Stimulated activated CD8-positive, alpha-beta memory T cell treated with anti-CD3 and anti-CD28 coated beads, Interleukin-15, amount 100 ng/mL, for 48 hours (primary cell): ENCODE measurements around the gene TRIM31.
A peak's percentile ranks its signal among the peaks of the same experiment; 100 is the strongest.

ENCODE experiments used
- DNase-seq, 2 donors: peaks; one replicate each; pipeline ENCODE4 v3.0.0-alpha.2; 2020; ENCODE audit warnings: low read depth in 2 of 2

The TRIM31 gene

DNA sequence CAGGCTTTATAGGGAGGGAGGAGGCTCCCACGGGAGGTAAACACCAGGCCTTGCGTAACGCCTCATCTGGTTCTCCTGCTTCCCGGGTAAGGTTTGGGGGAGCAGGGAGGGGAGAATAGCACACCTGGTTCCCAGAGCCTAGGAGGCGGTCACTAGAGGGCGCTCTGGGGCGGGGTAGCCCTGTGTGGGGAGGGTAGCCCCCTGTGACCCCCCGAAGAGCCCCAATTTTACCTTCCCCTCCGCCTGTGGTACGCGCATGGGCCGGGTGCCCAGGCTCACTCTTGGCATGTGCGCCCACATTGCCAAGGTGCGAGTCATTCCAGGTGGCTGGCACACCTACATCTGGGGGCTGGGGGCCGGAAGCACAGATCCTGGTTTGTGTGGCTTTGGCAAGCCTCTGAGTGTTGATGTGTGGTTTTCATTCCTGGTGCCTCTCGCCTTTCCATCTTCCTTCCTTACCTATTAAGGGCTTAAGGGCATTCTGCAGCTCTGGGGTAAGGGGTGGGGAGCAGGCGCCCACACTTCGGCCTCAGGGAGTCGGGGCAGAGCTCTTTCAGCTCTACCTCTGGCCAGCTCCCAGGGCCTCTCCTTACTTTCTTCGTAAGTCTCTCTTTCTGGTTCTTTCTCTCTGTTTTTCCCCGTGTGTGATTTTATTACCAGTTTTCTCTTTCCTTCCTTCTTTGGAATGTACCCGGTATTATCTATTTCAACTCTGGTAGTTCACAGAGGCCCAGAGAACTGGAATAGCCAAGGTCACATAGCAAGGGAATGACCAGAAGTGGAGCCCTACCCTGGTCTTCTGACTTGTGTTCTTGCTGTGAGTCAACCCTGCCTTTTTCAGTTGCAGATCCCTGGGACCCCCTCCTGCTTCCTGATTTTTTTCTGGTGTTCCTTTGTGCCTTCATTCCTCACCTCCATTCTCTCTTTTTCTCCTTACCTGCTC lies 36.8 kb downstream of the TRIM31 start:
- no peak for DNase-seq

DNA sequence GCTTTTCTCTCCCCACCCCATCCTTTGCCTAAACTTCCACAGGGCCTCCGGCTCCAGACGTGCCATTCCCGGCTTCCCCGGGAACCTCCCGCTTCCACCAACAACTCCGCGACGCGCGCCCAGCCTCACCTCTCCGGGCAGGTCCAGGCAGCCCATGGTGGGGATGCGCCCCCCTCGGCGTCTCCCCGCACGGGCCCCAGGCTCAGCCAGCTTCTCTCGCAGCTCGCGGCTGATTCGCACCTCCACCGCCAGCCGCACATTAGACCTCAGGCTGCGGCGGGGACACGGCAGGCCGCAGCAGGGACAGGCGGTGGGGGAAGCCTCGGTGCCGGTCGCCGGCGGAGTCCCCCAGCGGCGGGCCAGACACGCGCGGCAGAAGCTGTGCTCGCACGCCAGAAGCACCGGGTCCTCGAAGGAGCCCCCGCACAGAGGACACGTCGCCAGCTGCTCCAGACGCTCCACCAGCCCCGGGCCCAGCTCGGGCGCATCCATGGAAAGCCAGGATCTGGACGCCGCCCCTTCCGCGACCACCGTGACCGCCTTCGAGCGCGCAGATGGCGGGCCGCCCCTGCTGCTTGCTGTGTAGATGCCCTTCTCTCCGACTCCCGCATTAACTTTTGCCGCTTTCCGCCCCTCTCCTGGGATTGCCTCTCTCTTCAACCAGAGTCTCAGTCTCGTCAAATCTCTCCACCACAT lies 37.6 kb downstream of the TRIM31 start, which contains the start of gene RNF39:
Gene RNF39 (minus strand): TSS at position 676 of the 696 bp plus-strand sequence. CDS start 184 bp downstream, at position 492.
- DNase-seq = no peak

DNA sequence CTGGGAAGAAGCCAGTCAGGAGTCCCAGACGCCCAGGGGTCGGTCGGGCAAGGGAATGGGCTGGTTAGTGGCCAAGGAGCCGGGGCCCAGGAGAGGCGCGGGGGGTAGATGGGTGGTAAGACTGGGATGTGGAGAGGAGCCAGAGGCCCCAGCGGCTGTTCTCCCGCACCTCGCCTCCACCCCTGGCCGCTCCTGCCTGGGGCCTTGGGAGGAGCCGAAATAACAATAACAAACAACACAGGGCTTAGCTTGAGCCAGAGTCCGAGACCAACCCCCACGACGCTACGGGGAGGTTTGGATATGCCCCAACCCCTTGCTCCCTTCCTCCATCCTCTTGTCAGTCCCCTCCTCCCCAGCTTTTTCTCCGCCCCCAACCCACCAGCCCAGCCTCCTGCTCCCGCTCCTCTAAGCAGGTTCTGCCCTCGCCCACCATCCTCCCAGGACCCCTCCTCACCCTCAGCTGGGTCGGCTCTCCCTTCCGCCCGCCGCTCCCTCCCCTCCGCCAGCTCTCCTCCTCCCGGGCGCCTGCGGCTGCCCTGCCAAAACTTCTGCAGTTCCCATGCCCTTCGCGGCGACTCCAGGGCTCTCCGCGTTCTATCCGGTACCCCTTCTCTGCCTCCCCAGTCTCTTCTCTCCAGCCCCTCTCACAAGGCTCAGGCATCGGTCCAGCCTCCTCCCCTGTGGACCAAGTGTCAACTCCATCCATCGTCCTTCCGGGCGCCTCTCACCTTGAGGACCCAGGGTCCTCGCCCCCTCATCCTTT lies 38.4 kb downstream of the TRIM31 start:
- DNase-seq = no peak

DNA sequence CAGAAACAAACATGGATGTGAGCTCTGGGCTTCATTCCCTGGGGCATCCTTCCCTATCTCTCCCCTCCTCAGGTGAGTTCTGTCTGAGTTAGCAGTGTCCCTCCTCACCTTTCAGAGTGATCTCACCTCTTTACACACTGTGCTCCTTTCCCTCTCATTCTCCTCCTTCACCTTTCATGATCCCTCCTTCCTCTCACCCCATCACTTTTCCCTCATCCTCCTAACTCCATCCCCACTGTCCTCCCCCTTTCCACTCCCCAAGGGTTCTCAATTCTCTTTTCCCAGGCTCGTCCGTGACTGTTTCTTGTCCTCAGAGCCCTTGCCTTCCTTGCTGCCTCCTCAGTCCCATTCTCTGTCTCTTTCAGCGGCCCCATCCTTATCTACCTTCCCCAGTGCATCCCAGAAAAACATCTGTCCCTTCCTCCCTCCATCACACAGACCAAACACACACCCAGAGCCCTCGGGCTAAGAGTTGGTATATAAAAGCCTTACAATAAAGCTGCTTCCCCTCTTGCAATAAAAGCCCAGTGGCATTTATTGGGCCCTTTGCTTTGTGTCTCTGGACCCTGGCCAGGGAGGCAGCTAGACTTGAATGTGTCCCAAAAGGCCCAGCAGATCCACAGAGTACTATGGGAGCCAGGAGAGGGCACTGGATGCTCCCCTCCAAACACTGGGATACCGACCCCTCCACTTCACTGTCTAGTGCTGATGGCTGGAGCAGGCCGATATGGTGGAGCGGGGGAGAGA lies 39.2 kb downstream of the TRIM31 start:
- no peak for DNase-seq

DNA sequence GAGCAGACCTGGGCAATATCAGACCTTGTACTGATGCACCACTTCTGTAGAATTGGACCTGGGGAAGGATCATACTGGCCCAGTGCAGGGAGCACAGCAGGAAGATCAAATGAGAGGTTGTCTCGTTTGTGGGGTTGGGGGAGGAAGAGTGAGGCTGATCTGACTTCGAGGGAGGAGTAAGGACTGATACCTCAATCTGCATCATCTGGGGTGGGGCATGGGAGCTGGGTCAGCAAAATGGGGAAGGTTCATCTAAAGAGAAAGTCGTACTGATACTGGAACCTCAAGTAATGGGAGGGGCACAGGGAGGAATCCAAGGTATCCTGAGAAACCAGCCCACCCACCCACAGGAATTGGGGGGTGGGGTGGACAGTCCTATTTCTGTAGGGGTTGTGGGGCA lies 41.0 kb downstream of the TRIM31 start:
- DNase-seq = no peak

DNA sequence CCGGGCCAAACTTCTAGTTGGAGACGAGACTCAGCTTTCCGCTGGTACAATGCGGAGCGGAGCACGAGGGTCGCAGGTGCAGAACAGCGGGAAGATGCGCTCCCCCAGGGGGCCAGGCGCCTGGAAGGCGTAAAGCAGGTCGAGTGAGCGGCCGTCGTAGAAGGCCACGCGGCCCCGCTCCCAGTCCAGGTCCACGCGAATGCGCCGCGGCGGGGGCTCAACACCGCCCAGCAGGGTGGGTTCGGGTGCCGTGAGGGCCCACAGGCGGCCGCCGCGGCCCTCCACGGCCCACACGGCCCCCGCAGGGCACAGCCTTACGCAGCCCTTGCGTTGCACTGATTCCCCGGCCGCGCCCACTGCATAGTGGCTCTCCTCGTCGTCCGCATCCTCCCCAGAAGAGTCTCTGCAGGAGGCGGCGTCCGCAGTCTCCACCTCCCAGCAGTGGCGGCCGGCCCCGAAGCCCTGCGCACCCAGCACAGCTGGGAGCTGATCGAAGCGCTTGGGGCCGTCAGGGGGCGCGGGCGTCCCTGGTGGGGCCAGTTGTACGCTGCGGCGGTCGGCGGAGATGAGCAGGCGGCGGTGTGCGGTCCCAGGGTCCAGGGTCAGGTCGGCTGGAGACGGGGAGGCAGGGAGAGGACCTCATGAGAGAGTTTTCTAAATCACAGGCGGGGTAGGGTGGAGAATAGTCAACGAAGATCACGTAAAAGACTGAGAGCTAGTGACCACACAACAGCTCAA lies 41.6 kb downstream of the TRIM31 start:
- DNase-seq = no peak

DNA sequence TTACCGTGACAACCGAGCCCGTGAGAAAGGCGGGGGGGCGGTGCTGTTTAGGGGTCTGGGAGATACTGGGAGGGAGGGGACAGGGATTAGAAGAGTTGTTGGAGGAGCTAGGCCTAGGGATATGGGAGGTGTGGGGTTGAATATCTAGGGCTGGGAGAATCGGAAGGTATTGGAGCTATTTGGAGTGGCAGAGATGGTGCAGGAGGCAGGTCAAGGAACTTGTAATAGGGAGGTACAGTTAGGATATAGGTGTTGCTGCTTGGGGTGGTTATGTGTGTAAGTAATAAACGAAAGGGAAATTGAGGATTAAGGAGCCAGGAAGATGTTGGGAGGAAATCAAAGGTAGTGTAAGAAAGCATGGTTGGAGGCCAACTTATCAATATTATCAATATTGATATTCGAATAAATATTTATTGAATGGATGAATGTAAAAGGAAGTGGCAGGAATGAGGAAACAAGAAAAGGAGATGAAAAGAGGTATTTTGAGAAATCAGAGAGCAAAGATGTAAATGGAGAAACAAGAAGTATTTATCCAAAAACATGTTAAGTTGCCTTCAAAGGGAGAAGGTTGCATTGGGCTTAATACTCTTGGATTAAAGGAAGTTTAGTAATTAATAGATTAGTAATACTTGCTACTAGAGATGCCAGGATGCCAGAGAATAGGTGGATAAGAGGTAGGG lies 45.3 kb downstream of the TRIM31 start:
- DNase-seq = no peak

DNA sequence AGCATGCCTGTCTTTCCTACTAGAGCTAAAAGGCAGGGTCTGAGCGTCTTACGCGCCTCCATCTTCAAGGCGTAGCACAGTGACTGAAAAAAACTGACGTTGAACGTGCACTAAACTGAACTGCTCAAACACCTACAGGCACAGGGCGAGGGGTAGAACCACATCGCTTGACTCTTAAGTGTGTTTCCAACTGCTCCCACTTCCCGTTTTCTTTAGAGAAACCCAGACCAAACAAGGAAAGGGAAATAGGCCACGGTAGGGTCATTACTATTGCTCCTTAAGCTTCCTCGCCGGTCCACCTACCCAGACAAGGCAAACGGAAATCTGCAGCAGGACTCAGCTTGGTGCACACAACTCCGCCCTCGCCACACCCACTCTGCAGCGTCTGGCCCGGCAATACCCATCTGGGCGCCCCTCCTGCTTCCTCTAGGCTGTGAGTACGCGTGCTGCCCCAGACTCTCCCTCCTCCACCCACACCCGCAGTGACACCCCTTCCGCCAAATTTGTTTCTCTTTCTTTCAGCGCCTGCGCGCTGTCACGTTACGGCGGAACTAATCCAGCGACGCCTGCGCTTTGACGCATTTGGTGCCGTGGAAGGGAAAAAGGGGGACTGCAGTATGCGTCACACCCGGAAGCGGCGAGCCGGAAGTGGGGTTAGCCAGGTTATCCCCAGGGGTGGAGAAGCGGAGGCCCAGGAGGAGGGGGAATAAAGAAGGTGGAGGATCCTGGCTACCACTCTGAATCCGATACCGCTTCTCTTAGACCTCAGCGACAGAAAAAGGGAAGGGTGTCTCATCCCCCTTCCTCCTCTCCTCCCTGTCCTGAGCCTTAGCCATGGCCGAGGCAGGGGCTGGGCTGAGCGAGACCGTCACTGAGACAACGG lies 46.1 kb downstream of the TRIM31 start, which contains the start of gene PPP1R11:
Gene PPP1R11 (plus strand): TSS at position 622 of the 883 bp plus-strand sequence. CDS start 213 bp downstream, at position 835.
- peak; percentile 95 to 98 for DNase-seq

DNA sequence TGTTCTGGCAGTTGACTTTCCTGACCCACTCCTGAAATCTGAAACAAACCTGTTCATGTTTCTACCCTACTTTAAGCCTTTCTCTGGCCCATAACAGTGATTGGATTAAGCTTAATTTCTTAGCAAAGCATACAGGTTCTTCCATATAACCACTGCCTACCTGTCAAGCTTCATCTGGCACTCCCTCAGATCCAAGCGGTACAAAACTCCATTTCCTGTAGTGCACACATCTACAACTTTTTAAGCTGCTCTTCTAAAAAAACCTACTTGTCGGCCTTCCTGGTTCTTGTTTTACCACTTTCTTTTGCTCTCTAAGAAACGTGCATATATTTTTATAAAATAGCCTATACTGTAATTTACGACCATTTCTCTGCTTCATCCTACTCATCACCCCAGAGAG lies 46.8 kb downstream of the TRIM31 start:
- DNase-seq = no peak

DNA sequence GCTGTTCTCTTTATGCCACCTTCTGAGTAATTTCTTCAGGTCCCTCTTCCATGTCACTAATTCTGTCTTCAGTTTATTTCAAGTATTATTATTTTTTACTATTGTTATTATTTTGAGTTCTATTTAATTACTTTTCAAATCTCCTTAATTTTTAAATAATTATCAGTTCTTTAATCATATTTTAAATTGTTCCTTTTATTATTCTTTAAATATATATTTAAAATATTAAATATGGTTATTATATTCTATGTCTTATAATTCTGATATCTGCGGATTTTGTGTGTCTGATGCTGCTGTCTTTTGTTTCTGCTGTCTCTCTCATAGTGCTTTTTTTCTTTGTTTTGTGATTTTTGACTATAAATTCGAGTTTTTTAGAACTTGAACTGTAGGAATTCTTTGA lies 49.6 kb downstream of the TRIM31 start:
- DNase-seq = no peak

DNA sequence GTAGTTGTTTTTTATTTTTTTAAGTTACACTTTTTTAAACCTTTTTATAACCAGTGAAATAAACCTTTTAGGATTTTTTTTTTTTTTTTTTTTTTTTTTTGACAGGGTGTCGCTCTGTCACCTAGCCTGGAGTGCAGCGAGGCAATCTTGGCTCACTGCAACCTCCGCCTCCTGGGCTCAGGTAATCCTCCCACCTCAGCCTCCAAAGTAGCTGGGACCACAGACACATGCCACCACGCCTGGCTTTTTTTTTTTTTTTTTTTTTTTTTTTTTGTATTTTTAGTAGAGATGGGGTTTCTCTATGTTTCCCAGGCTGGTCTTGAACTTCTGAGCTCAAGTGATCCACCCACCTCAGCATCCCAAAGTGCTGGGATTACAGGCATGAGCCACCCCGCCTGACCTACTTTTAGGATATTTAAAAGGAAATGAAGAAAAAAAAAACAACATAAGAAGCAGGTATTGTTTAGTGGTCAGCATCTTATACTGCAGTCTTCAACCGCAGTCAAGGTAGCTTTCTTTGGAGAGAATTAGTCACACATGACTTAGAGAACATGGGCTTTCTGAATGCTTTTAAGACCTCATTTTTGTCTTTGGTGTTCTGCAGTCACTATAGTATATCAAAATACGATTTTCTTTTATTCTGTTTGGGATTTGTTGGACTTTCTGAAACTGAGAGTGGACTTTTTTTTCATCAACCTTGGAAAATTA lies 50.3 kb downstream of the TRIM31 start:
- no peak for DNase-seq

DNA sequence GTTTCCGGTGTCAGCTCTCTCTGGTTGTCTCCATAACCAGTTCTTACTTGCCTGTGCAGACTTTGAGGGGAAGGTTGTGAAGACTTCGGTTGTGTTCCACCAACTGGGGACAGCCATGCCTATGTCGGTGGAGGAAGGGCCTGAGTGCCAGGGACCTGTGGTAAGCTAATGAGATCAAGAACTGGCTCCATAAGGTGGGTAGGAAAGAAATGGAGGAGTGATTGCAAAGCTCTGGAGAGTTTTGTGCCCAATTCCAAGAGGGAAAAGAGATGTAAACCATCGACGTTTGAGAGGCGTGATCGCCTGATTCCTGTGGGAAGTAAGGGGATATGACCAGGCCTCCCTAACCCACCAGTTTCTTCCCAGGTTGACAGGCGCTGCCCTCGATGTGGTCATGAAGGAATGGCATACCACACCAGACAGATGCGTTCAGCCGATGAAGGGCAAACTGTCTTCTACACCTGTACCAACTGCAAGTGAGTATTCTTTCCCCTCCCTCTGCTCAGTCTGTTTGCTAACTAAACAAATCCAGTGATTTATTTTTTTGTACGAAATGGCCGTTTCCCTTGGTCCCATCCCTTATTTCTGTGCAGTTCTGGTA lies 50.9 kb downstream of the TRIM31 start:
- no peak for DNase-seq

DNA sequence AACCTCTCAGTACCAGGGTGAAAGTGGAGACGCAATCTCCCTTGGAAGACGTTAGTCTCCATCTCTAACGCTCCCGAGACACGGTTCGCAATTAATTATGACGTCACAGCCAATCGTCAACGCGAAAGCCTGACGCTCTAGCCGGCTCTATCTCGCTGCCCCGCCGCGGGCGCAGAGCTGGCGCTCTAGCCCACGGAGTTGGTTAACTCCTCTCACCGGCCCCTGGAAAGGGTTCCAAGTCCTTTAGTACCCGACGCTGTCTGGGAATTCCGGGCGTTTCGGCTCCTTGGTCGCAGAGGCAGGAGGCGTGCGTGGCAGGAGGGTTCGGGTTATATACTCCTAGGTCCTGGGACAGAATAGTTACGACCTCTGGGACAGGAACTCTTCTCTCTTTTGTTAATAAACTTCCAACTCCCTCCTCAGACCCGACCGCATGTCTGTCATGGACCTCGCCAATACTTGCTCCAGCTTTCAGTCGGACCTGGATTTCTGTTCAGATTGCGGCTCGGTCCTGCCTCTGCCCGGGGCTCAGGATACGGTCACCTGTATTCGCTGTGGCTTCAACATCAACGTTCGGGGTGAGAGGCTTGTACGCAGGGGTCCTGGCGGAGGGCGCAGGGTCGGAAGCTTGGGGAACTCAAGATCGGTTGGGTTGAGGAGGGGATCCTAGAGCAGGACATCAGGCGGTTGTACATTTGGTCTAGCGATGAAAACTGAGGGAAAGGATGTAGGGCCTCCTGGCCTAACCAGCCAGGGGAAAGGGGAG lies 51.6 kb downstream of the TRIM31 start, which contains the start of gene POLR1H:
Gene POLR1H (plus strand): TSS at position 174 of the 766 bp plus-strand sequence. CDS start 260 bp downstream, at position 434.
- peak; percentile 79 to 83 for DNase-seq

DNA sequence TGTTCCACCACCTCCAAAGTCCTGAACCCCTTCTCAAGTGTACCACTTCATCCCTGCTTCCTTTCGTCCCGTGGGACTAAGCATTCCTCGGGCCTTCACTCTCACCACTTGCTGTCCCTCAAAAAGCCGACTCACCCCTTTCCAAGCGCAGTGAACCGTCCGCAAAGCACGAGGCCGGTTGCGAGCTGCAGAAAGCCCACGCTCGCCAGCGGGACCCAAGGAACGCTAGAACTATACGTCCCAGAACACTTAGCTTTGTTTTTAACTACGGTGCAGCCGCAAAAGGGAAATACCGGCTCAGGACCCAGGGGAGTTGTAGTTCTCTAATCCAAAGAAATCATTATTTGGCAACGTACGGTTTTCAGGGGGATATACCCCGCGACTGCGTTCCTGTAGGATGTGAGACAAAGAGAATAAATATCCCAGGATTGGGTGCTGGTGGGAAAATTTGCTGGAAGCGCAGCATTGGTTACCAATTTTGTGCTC lies 52.2 kb downstream of the TRIM31 start:
- DNase-seq = no peak

DNA sequence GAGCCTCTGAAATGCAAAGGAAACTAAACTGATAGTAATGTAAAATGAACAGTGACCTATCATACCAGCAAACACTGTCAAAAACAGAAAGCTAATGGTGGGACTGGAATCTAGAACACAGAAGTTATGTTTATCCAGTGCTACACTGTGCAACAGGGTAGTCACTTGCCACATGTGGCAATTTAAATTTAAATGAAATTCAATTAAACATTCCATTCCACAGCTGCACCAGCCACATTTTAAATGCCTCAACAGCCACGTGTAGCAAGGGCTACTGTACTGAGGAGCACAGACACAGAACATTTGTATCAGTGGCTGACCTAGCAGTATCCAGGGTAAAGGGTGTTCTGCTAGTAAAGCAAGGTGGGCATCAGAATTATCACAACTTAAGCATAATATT lies 57.4 kb downstream of the TRIM31 start:
- no peak for DNase-seq

DNA sequence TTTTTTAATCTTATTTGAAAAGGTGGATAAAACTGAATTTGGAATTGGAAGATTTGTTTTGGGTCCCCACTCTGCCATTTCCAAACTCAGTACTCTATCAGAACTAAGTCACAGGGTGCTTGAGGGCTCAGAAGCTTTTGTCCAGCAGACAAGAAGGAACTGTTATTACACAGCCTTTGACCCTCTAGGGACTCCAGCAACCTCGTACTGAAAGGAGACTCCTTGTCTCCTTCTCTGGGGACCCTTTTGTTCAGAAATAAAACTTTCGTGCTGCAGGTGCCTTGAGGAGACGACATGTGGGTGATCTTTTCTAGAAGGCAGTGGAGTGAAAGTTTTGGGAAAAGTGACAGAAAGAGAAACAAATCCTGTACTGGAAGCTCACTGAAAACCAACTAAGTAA lies 59.2 kb downstream of the TRIM31 start:
- DNase-seq = no peak
